GM12874 (cell line): Measurements from ENCODE around the gene CLECL1.

ENCODE experiments used
- TF ChIP-seq, protein P1 (sequence below): IDR thresholded peaks from 2 replicates; pipeline ENCODE4 v1.5.1; 2011; ENCODE audit warnings: low read depth, mild to moderate bottlenecking, control low read depth, low read length, moderate library complexity; ENCODE audit not compliant: insufficient read depth

Gene CLECL1

DNA sequence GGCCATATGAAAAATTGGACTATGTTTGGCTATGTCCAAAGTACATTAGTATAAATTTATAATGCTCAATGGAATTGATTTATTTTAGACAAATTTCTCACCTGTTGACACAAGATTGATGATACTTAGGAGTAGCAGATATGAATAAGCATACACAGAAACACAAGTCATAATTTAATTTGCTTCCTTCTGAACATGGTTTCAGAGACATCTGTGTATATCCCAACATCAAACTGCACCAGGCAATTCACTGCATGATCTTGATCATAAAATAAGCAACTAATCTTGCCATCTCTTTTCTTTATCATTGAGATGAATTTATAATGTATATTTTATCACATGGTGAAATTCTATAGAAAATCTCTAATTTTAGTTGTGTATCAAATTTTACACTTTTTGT lies 3.8 kb downstream of the CLECL1 start:
- TF ChIP-seq, protein P1, sequence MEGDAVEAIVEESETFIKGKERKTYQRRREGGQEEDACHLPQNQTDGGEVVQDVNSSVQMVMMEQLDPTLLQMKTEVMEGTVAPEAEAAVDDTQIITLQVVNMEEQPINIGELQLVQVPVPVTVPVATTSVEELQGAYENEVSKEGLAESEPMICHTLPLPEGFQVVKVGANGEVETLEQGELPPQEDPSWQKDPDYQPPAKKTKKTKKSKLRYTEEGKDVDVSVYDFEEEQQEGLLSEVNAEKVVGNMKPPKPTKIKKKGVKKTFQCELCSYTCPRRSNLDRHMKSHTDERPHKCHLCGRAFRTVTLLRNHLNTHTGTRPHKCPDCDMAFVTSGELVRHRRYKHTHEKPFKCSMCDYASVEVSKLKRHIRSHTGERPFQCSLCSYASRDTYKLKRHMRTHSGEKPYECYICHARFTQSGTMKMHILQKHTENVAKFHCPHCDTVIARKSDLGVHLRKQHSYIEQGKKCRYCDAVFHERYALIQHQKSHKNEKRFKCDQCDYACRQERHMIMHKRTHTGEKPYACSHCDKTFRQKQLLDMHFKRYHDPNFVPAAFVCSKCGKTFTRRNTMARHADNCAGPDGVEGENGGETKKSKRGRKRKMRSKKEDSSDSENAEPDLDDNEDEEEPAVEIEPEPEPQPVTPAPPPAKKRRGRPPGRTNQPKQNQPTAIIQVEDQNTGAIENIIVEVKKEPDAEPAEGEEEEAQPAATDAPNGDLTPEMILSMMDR, result no peak

DNA sequence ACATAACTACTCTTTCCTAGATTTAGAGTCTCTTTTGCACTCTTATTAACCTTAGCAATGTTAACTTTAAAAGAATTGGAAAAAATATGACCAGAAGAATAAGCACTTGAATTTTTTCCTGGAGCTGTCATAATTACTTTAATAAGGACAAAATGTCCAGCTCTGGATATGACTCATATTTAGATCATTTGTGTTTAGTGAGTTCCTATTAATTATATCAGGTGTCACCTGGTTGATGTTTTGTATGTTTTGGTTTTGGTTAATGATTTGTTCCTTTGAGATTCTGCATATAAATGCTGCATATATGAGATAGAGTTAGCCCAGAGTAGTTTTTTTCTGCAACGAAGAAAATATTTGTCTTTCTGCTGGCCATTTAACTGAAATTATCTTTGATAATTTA lies 5.1 kb downstream of the CLECL1 start:
- TF ChIP-seq, protein P1, result no peak

DNA sequence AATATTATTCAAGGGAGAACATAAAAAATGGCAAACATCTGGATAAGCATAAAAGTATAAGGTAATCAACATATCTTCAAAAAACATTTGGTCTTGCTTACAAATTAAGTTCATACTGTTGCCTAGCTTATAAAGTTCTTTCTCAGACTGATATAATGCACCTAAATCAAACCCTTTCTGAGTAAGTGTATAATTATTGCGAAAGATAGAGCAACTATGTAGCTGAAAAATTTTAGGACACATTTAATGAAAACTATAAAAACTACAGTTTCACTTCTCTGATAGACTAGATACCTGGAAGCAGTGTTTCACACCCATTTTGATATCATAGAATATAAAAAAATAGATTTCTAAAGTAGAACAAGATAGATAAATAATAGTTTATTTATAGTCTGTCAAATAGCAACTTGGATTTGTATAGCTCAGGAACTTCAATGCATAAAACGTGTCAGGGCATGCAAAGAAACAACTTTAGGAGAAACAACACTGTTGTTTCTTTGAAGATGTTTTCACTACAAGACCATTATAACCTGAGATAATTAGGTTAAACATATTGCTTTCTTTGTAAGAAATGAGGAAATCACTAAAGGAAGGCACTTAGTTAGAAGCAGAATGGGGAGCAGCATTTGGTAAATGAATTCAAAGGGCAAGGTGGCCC lies 7.6 kb downstream of the CLECL1 start:
- TF ChIP-seq, protein P1, result no peak

DNA sequence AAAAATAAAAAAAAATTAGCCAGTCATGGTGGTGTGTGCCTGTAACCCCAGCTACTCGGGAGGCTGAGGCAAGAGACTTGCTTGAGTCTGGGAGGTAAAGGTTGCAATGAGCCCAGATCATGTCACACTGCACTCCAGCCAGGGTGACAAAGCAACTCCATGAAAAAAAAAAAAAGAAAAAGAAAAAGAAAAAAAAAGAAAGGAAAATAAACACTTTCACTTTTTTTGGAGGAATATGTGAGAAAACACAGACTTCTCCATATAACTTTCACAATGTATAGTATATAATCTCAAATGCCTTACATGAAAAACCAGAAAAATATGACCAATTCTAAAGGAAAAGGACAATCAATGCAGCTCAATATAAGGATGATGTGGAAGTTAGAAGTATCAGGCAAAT lies 8.9 kb downstream of the CLECL1 start:
- TF ChIP-seq, protein P1, result no peak

DNA sequence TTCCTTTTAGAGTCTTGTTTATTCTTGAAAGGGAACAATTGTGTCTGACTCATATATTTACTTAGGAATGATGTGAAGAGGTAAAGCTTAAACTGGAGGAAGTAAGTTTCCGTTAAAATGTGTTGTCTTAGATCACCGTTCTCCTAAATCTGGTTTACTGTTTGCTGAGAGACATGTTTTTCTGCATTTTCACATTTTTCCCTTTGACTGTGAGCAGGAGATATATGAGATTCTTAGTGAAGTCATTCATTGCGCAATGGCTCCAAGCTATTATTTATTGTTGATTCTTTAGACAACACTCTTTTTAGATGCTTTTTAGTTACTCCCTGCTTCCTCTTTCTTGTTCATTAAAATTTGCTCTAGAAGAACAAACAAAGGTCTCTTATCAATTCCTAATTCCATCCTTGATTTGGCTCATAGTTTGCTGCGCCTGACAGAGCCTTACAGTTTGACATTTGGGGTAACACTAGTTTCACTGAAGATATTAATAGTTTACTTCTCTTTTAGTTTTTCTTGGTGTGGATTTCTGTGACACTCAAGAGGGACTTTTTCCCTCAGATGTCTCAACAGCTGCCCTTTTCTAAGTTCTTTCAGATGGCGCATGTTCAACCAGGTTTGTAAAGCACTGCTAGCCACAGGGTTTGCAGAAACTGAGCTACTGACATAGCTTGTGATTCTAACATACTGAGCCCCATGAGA lies 11.4 kb downstream of the CLECL1 start:
- TF ChIP-seq, protein P1, result no peak

DNA sequence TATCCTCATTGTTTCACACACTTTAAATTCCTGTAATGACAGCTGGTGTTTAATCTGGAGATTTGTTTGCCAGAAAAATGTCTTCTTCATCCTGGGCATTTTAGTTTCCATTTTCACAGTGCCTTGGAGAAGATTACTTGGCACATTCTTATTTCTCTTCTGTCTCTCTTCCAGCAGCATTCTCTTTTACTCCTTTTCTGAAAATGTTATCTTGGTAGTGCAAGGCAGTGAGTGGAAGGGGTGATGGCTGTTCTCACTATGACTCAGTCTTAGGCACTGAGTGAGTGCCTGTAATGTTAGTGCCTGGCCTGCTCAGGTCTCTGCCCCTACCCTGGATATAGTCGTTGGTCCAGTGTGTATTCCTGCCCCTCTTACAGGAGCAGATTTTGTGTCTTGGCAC lies 13.1 kb downstream of the CLECL1 start:
- TF ChIP-seq, protein P1, result no peak

DNA sequence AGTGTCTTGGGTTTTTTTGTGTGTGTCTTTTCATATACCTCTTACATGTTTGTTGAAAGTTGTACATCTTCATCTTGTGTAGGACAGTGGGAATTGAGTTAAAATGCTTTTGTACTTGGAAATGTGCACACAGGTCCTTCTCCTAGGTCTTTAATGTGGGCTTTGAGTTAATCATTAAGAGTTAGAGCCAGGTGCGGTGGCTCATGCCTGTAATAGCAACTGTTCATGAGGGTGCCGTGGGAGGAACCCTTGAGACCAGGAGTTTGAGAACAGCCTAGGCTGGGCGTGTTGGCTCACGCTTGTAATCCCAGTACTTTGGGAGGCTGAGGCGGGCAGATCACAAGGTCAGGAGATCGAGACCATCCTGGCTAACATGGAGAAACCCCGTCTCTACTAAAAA lies 13.9 kb downstream of the CLECL1 start:
- TF ChIP-seq, protein P1, result no peak
